GM12865 (cell line): Measurements from ENCODE around the gene NSG2.
"Not testable (repeated sequence)": the region's sequence is repeated elsewhere in the genome, so short reads cannot be mapped to it uniquely, and the experiment has no call there.

Experiments
- DNase-seq: peaks from one replicate; pipeline ENCODE4 v3.0.0; 2010; ENCODE audit warnings: low read depth
- H3K4me3 ChIP-seq: 2 replicates; pipeline ENCODE4 v1.5.1; 2011; ENCODE audit warnings: mild to moderate bottlenecking, low read depth, low read length, control low read depth
- TF ChIP-seq, protein P1 (sequence below): IDR thresholded peaks from 2 replicates; pipeline ENCODE4 v1.5.1; 2011; ENCODE audit warnings: low read length, control low read depth, low read depth, inconsistent platforms; ENCODE audit not compliant: insufficient read depth; ENCODE audit errors: missing control alignments

Gene NSG2

DNA sequence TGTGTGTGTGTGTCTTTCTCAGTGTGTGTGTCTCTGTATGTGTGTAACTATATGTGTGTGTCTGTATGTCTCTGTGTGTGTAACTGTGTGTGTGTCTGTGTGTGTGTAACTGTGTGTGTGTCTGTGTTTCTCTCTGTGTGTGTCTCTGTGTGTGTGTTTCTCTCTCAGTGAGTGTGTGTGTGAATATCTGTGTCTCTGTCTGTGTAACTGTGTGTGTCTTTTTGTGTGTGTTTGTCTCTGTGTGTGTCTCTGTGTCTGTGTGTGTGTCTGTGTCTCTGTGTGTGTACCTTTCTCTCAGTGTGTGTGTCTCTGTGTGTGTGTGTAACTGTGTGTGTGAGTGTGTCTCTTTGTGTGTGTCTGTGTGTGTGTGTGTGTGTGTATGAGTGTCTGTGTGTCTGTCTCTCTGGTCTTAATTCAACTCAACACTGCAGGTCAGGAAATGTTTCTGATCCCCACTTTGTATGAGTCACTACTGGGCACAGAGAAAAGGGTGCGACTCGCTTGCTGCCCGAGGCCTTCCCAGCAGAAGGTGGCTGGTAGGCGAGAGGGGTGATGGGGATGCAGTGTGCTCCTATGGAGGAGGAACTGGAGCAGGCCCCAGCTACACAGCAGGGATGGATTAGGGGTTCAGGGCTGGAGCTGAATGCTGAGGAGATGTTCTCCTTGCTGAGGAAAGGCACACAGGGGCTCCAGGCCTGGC is 52.1 kb downstream of the NSG2 start:
- H3K4me3 ChIP-seq: no peak overlapping the region
- DNase-seq: no peak
- TF ChIP-seq, protein P1, sequence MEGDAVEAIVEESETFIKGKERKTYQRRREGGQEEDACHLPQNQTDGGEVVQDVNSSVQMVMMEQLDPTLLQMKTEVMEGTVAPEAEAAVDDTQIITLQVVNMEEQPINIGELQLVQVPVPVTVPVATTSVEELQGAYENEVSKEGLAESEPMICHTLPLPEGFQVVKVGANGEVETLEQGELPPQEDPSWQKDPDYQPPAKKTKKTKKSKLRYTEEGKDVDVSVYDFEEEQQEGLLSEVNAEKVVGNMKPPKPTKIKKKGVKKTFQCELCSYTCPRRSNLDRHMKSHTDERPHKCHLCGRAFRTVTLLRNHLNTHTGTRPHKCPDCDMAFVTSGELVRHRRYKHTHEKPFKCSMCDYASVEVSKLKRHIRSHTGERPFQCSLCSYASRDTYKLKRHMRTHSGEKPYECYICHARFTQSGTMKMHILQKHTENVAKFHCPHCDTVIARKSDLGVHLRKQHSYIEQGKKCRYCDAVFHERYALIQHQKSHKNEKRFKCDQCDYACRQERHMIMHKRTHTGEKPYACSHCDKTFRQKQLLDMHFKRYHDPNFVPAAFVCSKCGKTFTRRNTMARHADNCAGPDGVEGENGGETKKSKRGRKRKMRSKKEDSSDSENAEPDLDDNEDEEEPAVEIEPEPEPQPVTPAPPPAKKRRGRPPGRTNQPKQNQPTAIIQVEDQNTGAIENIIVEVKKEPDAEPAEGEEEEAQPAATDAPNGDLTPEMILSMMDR: no peak

DNA sequence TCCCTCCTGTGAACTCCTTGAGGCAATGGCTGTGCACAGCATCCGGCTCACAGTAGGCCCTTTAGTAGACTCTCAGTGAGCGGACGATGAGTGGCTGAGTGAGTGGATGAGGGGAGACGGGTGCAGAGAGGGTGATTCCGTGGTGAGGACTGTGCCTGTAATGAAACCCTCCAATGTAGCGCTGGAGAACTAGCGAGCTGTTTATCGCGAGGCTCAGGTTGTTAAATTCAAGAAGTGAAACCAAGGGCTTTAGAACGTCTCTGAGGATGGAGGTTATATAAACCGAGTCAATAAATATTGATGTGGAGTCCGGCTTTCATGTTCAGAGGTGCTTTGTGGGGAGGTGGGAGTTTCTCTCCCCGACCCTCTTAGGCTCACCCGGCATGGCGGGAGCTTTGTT is 53.2 kb downstream of the NSG2 start:
- DNase-seq: peak; percentile 25
- no peak overlapping the region for H3K4me3 ChIP-seq
- TF ChIP-seq, protein P1: no peak

- no peak overlapping the region for H3K4me3 ChIP-seq
- no peak for DNase-seq
- TF ChIP-seq, protein P1: no peak
Measured at GRCh38 chr5:174100490-174100889, 55.0 kb downstream of the NSG2 start.

GRCh38 chr5:174101195-174101730 is 55.8 kb downstream of the NSG2 start:
- TF ChIP-seq, protein P1: no peak
- DNase-seq: no peak
- H3K4me3 ChIP-seq: no peak overlapping the region

DNA sequence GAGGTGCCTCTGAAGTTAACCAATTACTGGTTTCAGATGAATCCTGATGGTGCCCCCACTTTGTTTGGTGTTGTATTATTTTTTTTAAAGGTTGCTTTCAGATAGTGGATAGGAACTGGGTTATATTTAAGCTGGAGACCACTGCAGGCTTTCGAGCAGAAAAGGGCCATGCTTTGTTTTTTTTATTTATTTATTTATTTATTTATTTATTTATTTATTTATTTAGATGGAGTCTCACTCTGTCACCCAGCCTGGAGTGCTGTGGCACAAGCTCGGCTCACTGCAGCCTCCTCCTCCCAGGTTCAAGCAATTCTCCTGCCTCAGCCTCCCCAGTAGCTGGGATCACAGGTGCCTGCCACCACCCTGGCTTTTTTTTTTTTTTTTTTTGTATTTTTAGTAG is 57.1 kb downstream of the NSG2 start:
- DNase-seq, H3K4me3 ChIP-seq: not testable (repeated sequence)

GRCh38 chr5:174106997-174107655 is 61.6 kb downstream of the NSG2 start:
- H3K4me3 ChIP-seq: no peak overlapping the region
- no peak for DNase-seq
- TF ChIP-seq, protein P1: no peak

GRCh38 chr5:174108745-174109144 is 63.2 kb downstream of the NSG2 start:
- TF ChIP-seq, protein P1: no peak
- no peak for DNase-seq
- no peak overlapping the region for H3K4me3 ChIP-seq
